GM21360 (cell line): ENCODE measurements around the gene DRAXIN.

Source experiments
- ATAC-seq: cut with Tn5 transposase; IDR thresholded peaks from one replicate; pipeline ENCODE4 v1.9.1; 2021; ENCODE audit warnings: mild to moderate bottlenecking, moderate library complexity; ENCODE audit not compliant: unreplicated experiment

DRAXIN gene

DNA sequence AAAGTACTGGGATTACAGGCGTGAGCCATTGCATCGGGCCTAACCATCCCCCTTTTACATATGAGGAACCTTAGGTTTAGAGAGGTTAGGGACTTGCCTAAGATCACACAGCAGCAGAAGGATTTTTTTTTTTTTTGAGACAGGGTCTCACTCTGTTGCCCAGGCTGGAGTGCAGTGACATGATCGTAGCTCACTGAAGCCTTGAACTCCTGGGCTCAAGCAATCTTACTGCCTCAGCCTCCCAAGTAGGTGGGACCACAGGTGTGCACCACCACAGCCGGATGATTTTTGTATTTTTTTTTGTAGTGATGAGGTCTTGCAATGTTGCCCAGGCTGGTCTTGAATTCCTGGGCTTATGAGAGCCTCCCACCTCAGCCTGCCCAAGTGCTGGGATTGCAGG is 68.3 kb downstream of the DRAXIN start:
- ATAC-seq = no peak

DNA sequence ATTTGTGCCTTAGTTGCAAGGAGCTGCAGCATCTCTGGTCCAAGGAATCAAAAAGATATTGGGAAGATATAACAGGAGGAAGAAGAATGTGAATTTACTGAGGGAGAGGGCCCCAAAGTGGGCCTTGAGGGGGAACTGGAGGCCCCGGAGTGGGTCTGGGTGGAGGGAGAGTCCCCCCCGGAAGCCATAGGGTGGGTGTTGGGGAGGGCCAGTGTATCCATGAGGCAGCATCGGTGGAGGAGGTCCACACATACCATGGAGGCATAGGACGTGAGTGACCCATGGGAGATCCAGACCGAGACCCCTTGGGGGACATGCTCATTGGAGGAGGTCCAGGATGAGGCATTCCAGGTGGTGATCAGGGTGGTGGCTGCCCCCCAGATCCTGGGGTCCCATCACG is 69.8 kb downstream of the DRAXIN start:
- no peak for ATAC-seq

DNA sequence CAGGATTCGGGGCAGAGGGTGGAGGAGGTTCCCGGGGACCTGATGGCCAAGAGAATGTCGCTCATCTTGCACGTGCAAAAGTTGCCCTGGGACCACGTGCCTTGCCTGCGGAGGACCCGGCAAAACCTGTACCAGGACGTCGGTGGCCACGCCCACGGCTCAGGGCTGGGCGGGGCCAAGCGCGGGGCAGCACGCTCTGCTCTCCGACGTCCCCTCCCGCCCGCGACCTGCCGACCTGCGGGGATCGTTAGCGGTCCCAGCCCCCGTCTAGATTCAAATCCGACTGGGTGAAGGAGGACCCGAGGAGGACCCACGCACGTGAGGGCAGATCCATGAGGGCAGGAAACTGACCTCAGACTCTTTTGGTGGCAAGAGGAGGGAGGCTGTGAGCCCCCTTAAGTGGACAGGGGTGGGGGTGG is 70.5 kb downstream of the DRAXIN start, which contains the start of gene C1orf167:
TSS of gene C1orf167 (plus strand) at position 206 of the 419 bp plus-strand sequence. CDS start 2,208 bp downstream, outside the sequence.
- ATAC-seq = no peak

DNA sequence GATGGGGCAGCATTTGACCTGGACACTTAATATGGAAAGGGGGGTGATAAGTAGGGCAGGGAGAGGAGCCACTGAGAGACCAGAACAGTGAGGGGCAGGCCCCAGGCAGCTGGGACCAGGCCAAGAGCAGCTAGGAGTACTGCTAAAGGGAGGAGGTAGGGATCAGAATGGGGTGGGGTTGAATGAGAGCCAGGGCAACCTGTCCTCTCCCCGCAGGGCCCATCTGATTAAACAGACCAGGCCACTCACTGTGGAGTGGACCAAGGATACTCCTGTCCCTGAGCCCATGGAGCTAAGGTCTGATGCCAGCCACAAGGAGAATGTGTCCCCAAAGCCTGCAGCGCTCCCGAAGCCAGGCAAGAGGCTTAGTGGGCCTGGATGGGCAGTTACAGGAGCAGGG is 72.6 kb downstream of the DRAXIN start:
- no peak for ATAC-seq

DNA sequence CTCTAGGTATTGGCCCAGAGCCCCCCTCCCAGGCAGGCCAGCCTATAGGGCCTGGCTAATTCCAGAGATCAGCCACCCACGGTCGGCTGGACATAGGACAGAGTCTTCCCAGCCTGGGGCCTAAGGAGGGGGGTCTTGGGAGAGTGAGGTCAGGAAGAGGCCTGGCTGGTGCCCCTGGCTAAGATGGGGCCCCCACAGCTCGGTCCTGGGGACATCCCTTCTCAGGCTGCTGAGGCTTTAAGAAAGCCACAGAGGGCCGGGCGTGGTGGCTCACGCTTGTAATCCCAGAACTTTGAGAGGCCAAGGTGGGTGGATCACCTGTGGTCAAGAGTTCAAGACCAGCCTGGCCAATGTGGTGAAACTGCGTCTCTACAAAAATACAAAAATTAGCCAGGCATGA is 73.0 kb downstream of the DRAXIN start:
- ATAC-seq = no peak

DNA sequence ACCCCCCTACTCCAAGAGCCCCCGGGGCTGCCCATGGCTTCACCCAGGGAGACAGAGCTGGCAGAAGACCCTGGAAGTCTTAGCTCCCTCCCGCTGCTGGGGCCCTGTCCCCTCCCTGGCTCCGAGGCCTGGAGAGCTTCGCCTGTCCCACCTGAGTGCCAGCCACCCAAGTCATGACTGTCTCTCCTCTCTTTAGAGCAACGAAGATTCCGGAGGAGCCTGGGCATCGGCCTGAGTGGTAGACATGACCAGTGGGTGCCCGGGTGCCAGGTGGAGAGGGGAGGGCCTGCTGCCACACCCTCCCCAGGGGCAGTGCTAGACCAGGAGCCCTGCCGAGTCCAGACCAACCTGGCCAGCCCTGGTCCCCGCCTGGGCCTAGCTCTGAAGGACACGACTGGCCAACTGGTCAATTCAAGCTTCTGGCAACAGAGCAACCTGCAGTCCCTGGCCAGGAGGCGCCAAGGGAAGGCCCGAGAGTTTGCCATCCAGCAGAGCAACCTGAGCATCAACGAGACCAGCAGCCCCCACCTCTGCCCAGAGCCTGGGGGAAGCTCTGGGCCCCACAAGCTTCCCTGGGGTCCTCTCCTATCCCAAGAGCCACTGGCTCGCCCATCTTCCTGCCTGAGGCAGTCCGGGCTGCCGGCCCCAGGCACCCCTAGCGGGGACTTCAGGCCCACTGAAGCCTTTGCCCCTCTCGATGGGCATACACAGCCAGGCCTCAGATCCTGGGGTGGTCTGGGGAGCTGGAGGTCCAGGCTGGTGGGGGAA is 74.3 kb downstream of the DRAXIN start:
- no peak for ATAC-seq

DNA sequence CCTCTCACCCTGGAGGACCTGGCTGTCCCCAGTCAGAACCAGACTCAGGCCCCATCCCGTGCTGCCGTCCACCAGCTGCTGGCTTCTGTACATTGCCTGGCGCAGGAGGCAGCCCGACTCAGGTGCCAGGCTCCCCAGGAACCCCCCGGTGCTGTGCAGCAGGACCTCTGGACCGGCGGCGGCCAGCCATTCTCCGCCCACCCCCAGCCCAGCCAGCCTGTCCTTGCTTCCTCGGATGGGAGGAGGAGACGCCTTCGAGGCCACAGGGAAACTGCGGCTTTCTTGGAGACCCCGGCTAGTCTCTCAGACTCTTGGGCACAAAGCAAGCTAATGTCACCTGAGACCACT is 74.9 kb downstream of the DRAXIN start:
- no peak for ATAC-seq

DNA sequence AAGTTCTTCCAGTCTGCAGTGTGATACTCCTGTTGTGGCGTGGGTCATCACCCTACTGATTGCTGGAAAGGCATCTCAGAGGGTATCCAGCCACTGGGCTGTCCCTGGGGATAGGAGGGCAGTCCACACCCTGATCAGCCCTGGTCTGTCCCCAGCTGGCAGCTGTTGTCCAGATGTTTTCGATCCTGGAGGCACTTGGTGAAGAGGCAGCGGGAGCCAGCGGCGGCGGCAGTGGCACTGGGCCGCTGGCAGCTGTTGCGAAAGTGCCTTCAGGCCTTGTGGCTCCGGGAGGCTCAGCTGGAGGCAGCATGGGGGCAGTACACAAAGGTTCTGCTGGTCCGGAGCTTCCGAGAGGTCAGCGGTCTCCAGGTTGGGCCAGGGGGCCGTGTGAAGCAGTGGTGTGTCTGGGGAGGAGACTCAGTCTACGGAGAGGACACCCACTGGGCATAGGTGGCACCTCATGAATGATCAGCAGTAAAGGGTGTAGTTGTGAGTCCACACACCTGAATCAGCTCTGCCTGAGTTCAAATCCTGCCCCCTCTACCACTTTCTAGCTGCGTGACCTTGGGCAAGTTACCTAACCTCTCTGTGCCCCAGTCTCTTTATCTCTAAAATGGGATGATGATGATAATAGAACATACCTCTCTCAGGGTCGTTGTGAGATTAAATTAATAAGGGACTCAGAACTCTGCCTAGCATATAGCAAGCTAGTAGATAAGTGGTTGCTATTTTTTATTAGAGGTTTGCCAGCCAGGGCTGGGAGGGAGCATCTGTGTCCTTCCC is 76.6 kb downstream of the DRAXIN start:
- ATAC-seq = no peak

DNA sequence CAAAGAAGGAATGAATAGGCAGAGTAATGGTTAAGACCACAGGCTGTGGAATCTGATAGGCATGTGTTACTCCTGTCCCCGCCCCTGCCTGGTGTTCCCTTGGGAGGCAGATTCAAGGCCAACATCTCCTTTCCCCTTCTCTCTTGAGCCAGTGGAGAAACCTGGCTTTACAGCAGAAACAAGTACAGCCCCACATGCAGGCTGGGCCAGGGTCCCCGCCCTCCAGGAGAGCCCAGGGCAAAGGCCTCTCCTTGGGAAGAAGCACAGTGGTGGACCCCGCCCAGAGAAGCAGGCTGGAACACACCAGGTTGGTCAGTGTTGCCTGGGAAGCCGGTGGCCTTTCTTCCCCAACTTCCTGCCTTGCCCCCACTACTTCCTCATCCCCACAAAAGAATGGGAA is 77.3 kb downstream of the DRAXIN start:
- ATAC-seq = no peak

DNA sequence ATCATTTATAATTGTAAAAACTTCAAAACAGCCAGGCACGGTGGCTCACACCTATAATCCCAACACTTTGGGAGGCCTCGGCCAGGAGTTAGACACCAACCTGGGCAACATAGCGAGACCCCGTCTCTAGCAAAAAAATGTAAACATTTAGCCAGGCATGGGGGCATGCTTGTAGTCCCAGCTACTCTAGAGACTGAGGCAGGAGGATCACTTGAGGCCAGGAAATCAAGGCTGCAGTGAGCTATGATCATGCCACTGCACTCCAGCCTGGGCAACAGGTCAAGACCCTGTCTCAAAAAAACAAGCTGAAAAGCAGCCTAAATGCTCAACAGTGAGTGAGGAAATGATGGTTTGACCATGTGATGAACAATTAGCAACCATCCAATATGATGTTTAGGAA is 77.8 kb downstream of the DRAXIN start:
- no peak for ATAC-seq

DNA sequence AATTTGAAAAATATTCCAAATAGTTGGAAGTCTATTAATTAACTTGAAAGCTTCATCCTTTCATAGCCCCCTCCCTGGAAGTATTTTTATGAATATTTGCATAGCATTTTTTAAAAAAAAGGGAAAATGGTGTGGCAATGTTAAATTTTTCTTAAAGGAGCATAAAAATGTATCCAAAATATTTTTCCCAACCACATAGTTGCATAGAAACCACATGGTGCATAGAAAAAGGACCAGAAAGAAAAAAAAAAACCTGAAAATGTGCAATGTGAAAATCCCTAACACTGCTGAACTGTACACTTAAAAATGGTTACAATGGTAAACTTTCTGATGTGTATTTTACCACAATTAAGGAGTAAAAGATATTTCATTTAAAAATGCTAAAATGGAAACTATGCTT is 78.5 kb downstream of the DRAXIN start:
- no peak for ATAC-seq

DNA sequence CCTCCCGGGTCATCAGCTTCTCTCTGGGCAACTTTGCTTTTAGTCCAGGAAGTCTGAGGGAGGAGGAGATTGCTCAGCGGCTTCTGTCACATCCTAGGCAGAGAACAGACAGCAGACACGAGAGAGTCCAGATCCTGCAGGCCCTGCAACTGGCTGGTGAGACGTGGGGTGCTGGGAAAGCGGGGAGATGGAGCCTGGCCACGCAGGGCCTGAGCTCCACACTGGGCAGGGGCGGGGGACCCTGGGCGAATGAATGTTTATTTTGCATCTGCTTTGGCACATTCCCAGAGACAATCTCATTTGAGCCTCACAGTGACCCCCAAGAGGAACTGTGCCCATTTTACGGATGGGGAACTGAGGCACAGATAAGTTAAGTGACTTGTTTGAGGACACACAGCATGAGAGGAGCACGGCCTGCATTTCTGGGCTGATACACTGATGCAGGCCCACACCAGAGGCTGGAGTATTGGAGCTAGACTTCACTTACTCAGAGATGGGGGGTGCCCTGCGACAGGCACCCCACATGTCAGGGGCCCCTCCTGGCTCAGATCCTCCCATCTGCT is 80.1 kb downstream of the DRAXIN start:
- no peak for ATAC-seq

DNA sequence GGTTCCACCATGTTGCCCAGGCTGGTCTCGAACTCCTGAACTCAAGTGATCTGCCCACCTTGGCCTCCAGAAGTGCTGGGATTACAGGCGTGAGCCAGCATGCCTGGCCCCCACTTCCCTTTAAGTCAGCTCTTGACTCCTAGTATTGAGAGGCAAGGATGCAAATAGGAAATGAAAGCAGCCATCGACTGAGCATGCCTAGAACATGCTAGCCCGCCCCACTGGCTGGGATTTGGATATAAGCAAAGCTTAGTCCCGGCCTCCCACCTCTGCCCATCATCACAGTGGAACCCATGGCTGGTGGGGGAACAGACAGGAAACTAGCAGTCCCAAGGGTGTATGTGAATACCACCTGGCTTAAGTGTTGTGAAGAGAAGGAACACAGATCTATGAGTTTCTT is 80.9 kb downstream of the DRAXIN start:
- no peak for ATAC-seq

DNA sequence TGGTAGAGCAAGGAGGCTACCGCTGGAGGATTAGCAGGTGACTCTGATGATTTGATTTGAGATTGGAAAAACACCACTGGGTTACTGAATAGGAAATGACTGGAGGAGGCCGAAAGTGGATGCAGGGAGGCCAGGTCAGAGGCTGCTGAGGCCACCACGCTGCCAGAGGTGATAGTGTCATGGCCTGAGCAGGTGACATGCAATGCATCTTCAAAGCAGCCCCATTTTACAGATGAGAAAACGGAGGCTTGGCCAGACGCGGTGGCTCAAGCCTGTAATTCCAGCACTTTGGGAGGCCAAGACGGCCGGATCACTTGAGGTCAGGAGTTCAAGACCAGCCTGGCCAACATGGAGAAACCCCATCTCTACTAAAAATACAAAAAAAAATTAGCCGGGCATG is 83.2 kb downstream of the DRAXIN start:
- no peak for ATAC-seq
